Colonic mucosa (tissue), 4 donors: ENCODE results near the gene CISH. TPM values are rescaled to one million over a fixed set of nuclear protein-coding genes. Genes with fewer than 3 reads are reported as not detected.

ENCODE experiments used
- DNase-seq: peaks from one replicate; pipeline ENCODE4 v3.0.0-alpha.2; 2020
- H3K27ac ChIP-seq: fragments of 200-600 bp; one replicate; pipeline ENCODE4 v1.8.0; 2021
- H3K27me3 ChIP-seq: fragments of 200-600 bp; one replicate; pipeline ENCODE4 v1.8.0; 2021
- H3K36me3 ChIP-seq: fragments of 200-600 bp; one replicate; pipeline ENCODE4 v1.8.0; 2021
- H3K4me1 ChIP-seq: fragments of 200-600 bp; one replicate; pipeline ENCODE4 v1.8.0; 2021; ENCODE audit warnings: mild to moderate bottlenecking
- H3K4me3 ChIP-seq: fragments of 200-600 bp; one replicate; pipeline ENCODE4 v1.8.0; 2021
- H3K9ac ChIP-seq, 2 donors: one replicate each; pipeline ENCODE4 v1.7.0; 2013; ENCODE audit warnings: control low read depth in 2 of 2, low read depth in 2 of 2, low read length in 2 of 2
- H3K9me3 ChIP-seq: fragments of 200-600 bp; one replicate; pipeline ENCODE4 v1.8.0; 2021
- CTCF ChIP-seq: fragments of 200-600 bp; IDR thresholded peaks from one replicate; pipeline ENCODE4 v1.8.0; 2022; ENCODE audit warnings: antibody characterized with exemption, mild to moderate bottlenecking
- intact Hi-C: fragments of 100-400 bp; cut with DNase I; formaldehyde crosslinking; loops from one replicate; pipeline ENCODE4 v1.14.1; 2022
- total RNA-seq, 2 donors: library from RNA; stranded (reverse); fragmentation: NEBNext Ultra II Directional in 1 of 2; extraction: Animal tissue kit (Norgen Biotek cat#: 25700) in 1 of 2; gene quantifications; one replicate each; pipeline ENCODE4 v1.2.1, GENCODE V29; 2021
- donor health status: healthy.
- donor health status: DM: no; HTN: no; CAD: no.
- donor health status: DM: no; HTN: no; CAD: no.

The CISH gene
- total RNA-seq, 2 donors from 2014 or later, result 17.1 to 19.6 TPM

- intact Hi-C loops, result loop anchor here (2.0 kb wide), 1 partner anchor 42 kb away; no protein-coding TSS in a partner anchor
- Histone ChIP-seq H3K9ac (peak overlapping the region; percentile 66 to 77), H3K4me1 (peaks cover 22% of the 10 kb centered on the region), H3K4me3 (no peak overlapping the region), H3K36me3 (no peaks in the 10 kb centered on the region), H3K9me3 (no peaks in the 10 kb centered on the region), H3K27me3 (no peaks in the 10 kb centered on the region), H3K27ac (peak overlapping the region; percentile 95)
- DNase-seq, result no peak
- TF ChIP-seq CTCF, result no peak
Observed at GRCh38 chr3:50612970-50613846, 1.6 kb upstream of the CISH start.

DNA sequence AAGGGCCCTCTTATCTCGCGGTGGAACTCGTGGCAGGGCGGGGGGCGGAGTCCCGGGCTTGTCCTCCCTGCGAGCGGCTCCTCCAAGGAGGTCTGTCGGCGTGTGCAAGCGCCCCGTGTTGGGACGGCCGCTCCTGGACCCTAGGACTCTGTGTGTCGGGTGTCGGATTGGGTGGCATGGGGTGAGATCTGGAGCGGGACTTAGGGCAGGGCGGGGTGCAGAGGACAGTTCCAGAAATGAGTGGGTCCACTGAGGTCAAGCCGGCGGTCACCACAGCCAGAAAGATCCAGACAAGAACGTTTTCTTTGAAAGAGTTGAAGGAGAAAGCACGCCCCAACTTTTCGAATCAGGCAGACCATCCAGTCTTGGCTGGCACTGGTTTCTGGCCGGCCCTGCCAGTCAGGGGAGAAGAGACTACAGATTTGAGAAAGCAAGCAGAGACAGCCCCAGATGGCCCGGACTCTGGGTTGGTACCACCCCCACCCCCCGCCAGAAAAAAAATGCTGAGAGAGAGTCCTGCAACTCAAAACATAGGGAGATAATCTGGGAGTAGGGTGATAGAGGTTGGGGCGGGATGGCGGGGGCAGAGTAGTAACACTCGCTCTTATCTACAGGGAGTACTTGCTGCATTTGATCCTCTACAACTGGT lies 784 bp upstream of the CISH start:
- H3K9ac ChIP-seq, result peak overlapping the region; percentile 66 to 77
- intact Hi-C loops, result loop anchor here (2.0 kb wide), 1 partner anchor 42 kb away; no protein-coding TSS in a partner anchor
- H3K4me1 ChIP-seq, result peaks cover 18% of the 10 kb centered on the region
- H3K36me3 ChIP-seq, result peaks cover 3% of the 10 kb centered on the region
- no peak for TF ChIP-seq CTCF
- H3K27ac ChIP-seq, result peak overlapping the region; percentile 95
- H3K4me3 ChIP-seq, result peak overlapping the region; percentile 88
- H3K9me3 ChIP-seq, result no peaks in the 10 kb centered on the region
- DNase-seq, result no peak
- H3K27me3 ChIP-seq, result no peaks in the 10 kb centered on the region

GRCh38 chr3:50610992-50611463 lies 546 bp downstream of the CISH start:
- no peak for TF ChIP-seq CTCF
- Histone ChIP-seq H3K9me3 (no peaks in the 10 kb centered on the region), H3K27ac (peak overlapping the region; percentile 95), H3K9ac (peak overlapping the region; percentile 91 to 98), H3K4me1 (peaks cover 18% of the 10 kb centered on the region), H3K4me3 (peak overlapping the region; percentile 88), H3K27me3 (no peaks in the 10 kb centered on the region), H3K36me3 (peaks cover 14% of the 10 kb centered on the region)
- no peak for DNase-seq
- intact Hi-C loops, result no loop called here

DNA sequence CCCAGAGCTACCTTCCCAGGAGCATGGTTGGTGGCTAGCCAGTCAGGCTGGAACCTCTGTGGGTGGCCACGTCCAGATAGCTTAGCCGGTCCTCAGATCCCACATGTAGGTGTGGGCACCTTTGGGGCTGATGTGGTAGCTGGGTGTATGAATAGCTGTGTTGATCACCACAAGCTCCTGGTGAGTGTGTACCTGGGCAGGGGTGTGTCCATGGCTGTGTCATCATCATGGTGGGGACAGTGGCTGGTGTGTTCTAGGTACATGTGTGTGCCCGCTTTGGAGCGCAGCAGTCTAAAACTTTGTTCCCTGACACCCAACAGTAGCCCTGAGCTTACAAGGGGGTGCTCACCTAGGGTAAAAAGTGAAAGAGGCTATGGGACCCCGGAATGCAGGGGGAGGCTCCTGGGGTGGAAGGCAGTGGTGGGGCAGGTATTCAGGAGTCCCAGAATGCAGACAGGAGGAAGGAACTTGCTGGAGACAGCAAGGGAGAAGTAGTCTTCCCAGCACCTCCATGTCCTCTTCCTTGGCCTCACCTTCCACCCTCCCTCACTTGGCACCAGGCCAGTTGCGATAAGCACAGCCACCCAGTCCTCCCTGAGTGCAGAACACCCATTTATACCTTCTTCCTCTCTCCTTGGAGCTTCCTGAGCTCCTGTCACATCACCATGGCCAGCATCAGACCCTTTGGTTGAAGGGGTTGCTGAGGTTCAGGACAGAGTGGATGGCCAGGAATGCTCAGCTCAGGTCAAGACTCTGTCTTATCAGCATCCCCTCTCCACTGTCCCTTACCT lies 1.2 kb downstream of the CISH start:
- no peak for TF ChIP-seq CTCF
- peaks cover 18% of the 10 kb centered on the region for H3K4me1 ChIP-seq
- no peaks in the 10 kb centered on the region for H3K9me3 ChIP-seq
- H3K9ac ChIP-seq, result peak overlapping the region; percentile 91 to 98
- DNase-seq, result peak; percentile 89
- no peaks in the 10 kb centered on the region for H3K27me3 ChIP-seq
- peak overlapping the region; percentile 95 for H3K27ac ChIP-seq
- H3K4me3 ChIP-seq, result peak overlapping the region; percentile 88
- peaks cover 14% of the 10 kb centered on the region for H3K36me3 ChIP-seq
- intact Hi-C loops, result no loop called here

DNA sequence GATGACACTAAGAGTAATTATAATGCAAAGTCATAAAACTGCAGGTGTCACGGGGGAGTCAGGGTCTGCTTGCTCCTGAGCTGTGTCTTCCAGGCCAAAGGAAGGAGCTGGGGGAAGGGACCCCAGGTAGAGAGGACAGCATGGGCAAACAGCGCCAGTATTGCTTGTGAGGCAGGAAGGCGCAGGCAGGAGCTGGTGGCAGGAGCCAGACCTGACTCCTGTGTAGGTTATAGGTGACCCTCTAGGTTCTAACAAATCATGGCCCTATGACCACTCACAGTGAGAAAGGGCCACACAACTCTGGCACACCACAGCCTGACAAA lies 1.9 kb downstream of the CISH start:
- H3K27me3 ChIP-seq, result no peaks in the 10 kb centered on the region
- H3K4me3 ChIP-seq, result peak overlapping the region; percentile 88
- intact Hi-C loops, result no loop called here
- peak overlapping the region in 1 of 2 donors; percentile 98 for H3K9ac ChIP-seq
- H3K36me3 ChIP-seq, result peaks cover 14% of the 10 kb centered on the region
- H3K4me1 ChIP-seq, result peaks cover 18% of the 10 kb centered on the region
- no peaks in the 10 kb centered on the region for H3K9me3 ChIP-seq
- DNase-seq, result no peak
- H3K27ac ChIP-seq, result peak overlapping the region; percentile 95
- no peak for TF ChIP-seq CTCF
